ENCODE data around the gene CLECL1. TPM values are rescaled to one million over a fixed set of nuclear protein-coding genes. Genes with fewer than 3 reads are reported as not detected.

The CLECL1 gene
- total RNA-seq, 1 donor from 2014 or later: not detected

DNA sequence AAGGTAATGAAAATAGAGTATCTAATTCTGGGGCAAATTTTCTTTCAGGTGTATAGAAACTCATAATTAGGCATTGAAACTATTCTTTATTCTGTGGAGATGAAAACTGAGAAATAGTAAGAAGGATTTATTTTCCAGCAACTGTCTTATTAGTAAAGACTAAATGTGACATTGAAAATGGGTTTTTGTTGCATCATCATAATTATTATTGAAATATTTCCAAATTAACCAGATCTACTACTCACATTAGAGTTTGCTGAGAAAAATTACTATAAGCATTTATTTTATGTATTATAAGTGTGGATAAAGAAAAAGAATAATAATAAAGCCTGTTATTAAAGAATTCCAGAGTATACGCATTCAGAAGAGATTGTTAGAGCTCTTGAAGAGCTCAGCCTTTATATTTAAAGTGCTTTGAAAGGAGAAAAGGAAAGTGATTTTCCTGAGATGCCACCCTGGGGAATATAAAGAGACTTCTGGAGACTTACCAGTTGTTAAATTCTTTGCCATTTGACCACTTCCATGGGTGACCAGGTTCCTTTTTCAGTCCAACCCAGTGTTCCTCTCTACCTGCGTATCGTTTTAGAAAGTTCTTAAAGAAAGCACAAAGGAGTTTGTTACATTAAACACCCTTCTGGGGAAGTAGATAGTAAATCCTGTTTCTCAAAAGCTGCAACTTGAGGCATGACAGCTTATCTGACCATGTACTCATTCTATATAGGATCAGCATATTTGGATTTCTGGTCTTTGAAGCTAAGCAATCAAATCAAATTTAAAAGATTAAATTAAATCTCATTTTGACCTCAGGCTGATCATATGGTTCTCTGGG, 21.4 kb upstream of the CLECL1 start:
- no peaks in the 10 kb centered on the region for H3K27me3 ChIP-seq (ENCODE audit: control insufficient read depth, insufficient read depth, low read length)
- FAIRE-seq (no peak), DNase-seq (ENCODE audit: low read depth) (no peak)
- TF ChIP-seq, protein P1, sequence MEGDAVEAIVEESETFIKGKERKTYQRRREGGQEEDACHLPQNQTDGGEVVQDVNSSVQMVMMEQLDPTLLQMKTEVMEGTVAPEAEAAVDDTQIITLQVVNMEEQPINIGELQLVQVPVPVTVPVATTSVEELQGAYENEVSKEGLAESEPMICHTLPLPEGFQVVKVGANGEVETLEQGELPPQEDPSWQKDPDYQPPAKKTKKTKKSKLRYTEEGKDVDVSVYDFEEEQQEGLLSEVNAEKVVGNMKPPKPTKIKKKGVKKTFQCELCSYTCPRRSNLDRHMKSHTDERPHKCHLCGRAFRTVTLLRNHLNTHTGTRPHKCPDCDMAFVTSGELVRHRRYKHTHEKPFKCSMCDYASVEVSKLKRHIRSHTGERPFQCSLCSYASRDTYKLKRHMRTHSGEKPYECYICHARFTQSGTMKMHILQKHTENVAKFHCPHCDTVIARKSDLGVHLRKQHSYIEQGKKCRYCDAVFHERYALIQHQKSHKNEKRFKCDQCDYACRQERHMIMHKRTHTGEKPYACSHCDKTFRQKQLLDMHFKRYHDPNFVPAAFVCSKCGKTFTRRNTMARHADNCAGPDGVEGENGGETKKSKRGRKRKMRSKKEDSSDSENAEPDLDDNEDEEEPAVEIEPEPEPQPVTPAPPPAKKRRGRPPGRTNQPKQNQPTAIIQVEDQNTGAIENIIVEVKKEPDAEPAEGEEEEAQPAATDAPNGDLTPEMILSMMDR (IDR thresholded peaks at IDR 0.05; ENCODE audit: insufficient read depth, low read length, severe bottlenecking): no peak
- H3K36me3 ChIP-seq (ENCODE audit: control insufficient read depth, insufficient read depth, low read length): no peaks in the 10 kb centered on the region
- H3K4me3 ChIP-seq (ENCODE audit: low read depth, low read length): no peak overlapping the region

DNA sequence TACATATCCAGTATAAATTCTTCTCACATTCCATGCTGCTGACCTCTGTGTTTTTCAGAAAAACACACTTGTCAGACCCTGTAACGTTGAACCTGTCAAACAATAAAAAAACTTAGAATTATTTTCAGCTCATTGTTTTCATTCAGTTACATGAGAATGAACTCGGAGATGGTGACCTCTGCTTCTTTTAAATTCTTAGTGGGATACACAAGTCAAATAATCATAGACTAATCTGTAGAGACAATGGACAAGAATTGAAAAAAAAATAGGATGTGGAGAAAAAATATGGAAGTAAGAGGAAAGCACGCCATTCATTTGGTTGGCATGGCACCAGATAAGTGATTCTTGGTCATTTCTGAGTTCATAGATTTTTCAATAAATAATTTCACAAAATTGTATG, 20.6 kb upstream of the CLECL1 start:
- Histone ChIP-seq H3K36me3 (ENCODE audit: control insufficient read depth, insufficient read depth, low read length) (no peaks in the 10 kb centered on the region), H3K4me3 (ENCODE audit: low read depth, low read length) (no peak overlapping the region), H3K27me3 (ENCODE audit: control insufficient read depth, insufficient read depth, low read length) (no peaks in the 10 kb centered on the region)
- TF ChIP-seq, protein P1 (IDR thresholded peaks at IDR 0.05; ENCODE audit: insufficient read depth, low read length, severe bottlenecking): no peak
- no peak for DNase-seq (ENCODE audit: low read depth)
- no peak for FAIRE-seq

DNA sequence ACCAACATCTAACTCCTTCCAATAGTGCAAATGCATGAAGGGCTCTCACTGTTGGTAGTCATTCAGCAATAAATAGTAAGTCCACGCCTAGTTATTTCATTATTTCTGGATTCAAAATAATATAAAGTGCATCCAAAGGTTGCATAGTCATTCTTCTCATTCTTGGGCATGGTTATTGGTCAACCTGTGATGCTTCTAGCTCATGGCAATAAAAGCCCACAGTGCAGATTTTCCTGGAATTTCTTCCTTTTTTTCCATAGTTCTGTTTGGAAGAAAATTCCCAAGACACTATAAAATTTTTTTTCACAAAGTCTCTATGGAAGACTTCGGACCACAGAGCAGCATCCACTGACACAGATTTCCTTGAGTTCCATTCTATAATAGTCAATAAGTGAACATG, 20.2 kb upstream of the CLECL1 start:
- no peak for FAIRE-seq
- no peak for DNase-seq (ENCODE audit: low read depth)
- Histone ChIP-seq H3K36me3 (ENCODE audit: control insufficient read depth, insufficient read depth, low read length) (no peaks in the 10 kb centered on the region), H3K27me3 (ENCODE audit: control insufficient read depth, insufficient read depth, low read length) (no peaks in the 10 kb centered on the region), H3K4me3 (ENCODE audit: low read depth, low read length) (no peak overlapping the region)
- TF ChIP-seq, protein P1 (IDR thresholded peaks at IDR 0.05; ENCODE audit: insufficient read depth, low read length, severe bottlenecking): no peak

DNA sequence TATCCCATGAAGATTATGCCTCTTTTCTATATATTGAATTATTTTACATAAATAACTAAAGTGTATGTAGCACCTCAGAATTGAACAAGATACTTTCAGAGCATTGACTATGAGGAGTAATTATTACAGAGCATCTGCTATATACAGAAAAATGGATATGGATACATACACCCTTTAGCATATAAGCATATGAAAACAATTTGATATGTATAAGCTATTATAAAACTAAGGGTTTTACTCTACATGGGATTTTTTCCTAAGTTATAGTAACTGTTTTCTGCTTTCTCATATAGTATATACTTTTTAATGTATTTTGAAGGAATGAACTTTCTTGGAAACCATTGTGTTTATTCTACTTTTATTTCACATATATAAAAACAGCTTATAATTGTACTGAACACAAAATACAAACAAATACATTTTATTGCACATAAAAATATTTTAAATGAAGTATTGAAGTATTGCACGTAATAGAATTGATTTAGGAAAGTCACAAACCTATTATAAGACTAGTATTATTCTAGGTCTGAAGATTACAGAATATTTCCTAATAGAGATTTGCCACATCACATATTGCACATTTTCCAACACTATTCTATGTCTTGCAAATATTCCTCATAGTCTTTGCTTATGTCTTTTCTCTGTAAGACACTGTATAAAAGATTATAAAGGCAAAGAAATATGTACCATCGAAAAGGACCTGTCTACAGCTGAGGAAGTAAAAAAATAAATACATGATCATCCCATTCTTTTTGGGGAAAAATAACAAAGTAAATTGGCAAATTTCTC, 19.4 kb upstream of the CLECL1 start:
- Histone ChIP-seq H3K27me3 (ENCODE audit: control insufficient read depth, insufficient read depth, low read length) (no peaks in the 10 kb centered on the region), H3K4me3 (ENCODE audit: low read depth, low read length) (no peak overlapping the region), H3K36me3 (ENCODE audit: control insufficient read depth, insufficient read depth, low read length) (no peaks in the 10 kb centered on the region)
- DNase-seq (ENCODE audit: low read depth) (no peak), FAIRE-seq (no peak)
- TF ChIP-seq, protein P1 (IDR thresholded peaks at IDR 0.05; ENCODE audit: insufficient read depth, low read length, severe bottlenecking): no peak

DNA sequence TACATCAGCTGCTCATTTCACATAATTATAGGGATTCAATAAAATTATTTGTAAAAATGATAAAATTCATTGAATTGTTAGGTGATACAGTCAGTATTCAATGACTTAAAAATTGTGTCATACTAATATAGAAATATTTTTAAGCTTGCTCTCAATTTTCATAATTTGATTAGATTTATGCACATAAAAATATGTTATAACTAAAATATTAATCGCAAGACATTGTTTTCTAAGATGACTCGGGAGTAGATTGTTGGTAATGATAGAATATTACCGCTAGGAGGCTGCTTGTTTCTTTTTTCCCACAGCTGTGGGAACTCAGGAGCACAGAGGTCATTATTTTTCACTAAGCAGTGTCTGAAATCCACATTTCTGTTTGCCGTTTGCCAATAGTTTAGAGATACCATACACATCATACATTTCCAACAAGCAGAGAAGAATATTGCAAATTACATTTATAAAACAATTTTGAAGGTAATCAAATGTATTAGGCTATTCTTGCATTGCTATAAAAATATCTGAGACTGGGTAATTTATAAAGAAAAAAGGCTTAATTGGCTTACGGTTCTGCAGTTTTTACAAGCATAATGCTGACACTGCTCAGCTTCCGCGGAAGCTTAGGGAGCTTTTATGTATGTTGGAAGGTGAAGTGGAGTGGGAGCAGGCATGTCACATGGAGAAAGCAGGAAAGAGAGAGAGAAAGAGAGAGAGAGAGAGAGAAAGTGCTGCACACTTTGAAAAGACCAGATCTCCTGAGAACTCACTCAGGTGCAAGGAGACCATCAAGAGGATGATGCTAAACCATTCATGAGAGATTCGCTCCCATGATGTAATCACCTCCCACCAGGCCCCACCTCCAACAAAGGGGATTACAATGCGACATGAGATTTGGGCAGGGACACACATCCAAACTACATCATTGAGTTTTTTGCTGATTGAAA, 18.6 kb upstream of the CLECL1 start:
- no peak for FAIRE-seq
- peak; percentile 20 for DNase-seq (ENCODE audit: low read depth)
- H3K36me3 ChIP-seq (ENCODE audit: control insufficient read depth, insufficient read depth, low read length): no peaks in the 10 kb centered on the region
- TF ChIP-seq, protein P1 (IDR thresholded peaks at IDR 0.05; ENCODE audit: insufficient read depth, low read length, severe bottlenecking): peak; percentile 43
- H3K4me3 ChIP-seq (ENCODE audit: low read depth, low read length): no peak overlapping the region
- H3K27me3 ChIP-seq (ENCODE audit: control insufficient read depth, insufficient read depth, low read length): no peaks in the 10 kb centered on the region
